H54 (cell line): ENCODE data around the gene CPM.
"Not testable (repeated sequence)": the region's sequence is repeated elsewhere in the genome, so short reads cannot be mapped to it uniquely, and the experiment has no call there.

ENCODE experiments used
- DNase-seq: peaks from one replicate; pipeline ENCODE4 v3.0.0; 2011; ENCODE audit warnings: low spot score, mixed read lengths; ENCODE audit not compliant: insufficient read length
- FAIRE-seq: peaks from 3 replicates; lab custom pipeline; 2011; peaks lifted over from hg19 to GRCh38; lab: Jason Lieb, UNC
- POLR2A ChIP-seq: IDR thresholded peaks from 2 replicates; pipeline ENCODE4 v1.6.1; 2011; ENCODE audit warnings: low read depth, mild to moderate bottlenecking, low read length

CPM gene

GRCh38 chr12:68868043-68868790 is 64.8 kb downstream of the CPM start:
- TF ChIP-seq POLR2A: no peak
- DNase-seq: no peak
- no peak for FAIRE-seq

DNA sequence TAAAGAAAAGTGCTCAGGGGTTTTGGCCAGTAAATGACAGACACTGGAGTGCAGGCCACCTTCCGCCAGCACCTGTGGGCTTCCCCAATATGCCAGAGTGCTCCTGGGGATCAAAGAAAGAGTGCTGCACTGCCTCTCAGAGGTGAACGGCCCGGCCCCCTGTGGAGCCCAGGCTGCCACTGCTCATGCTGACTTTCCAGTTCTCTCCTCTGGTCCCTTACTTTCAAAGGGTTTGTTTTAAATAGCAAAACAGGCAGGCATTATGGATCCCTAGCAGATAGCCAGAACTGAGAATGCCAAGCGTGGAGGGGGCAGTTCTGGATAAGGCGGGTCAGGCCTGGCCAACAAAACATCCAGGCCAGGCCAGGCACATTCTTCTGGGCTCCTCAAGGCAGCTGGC is 65.4 kb downstream of the CPM start:
- no peak for TF ChIP-seq POLR2A
- DNase-seq (no peak), FAIRE-seq (no peak)

DNA sequence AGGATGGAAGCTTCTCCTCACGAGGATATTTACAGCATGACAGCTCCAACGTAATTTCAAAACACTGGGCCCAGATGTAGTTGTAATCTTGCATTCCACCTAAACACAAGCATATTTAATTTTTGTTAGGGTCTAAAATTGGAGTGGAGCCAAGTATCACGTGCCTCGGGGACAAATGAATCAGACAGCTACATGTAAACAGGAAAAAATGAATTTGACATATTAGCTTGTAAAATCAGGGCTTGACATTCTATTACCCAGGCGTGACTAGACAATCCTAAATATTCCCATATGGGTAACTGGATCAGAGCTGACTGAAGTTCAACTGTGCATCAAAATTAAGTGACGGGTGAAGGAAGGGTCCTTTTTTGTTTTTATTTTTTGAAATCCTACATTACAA is 66.0 kb downstream of the CPM start:
- FAIRE-seq (no peak), DNase-seq (no peak)
- no peak for TF ChIP-seq POLR2A

DNA sequence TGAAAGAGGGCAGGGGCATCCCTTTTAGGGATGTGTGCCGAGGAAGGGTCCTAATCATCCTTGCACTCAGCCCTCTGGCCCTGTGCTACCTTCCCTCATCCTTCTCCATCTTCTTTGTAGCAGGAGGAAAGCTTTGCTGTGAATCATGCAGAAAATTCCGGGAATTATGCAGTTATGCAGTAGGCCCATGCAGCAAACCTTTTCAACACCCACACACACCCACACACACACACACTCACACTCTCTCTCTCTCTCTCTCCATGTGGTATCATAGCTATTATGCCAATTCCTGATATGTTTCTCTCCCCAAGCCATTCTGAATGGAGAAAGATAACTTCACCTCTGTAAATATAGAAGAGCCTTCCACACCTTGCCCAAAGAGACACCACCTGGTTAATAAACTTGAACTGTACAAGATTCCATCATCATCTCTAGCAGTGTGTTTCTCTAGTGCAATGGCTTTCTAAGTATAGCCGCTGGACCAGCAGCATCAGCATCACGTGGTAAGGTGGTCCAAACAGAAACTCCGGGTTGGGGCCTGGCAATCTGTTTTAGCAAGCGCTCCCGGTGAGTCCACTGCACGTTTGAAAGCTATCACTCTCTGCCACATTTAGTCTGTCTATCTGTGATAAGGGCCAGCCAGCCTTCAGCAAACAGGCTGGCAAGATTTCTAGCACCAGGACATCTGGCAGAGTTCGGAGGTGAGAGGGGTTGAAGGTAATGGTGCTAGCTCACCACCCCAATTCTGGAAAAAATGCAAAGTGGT is 67.4 kb downstream of the CPM start:
- no peak for TF ChIP-seq POLR2A
- FAIRE-seq (no peak), DNase-seq (no peak)

GRCh38 chr12:68864604-68865003 is 68.4 kb downstream of the CPM start:
- DNase-seq (no peak), FAIRE-seq (no peak)
- TF ChIP-seq POLR2A: no peak

DNA sequence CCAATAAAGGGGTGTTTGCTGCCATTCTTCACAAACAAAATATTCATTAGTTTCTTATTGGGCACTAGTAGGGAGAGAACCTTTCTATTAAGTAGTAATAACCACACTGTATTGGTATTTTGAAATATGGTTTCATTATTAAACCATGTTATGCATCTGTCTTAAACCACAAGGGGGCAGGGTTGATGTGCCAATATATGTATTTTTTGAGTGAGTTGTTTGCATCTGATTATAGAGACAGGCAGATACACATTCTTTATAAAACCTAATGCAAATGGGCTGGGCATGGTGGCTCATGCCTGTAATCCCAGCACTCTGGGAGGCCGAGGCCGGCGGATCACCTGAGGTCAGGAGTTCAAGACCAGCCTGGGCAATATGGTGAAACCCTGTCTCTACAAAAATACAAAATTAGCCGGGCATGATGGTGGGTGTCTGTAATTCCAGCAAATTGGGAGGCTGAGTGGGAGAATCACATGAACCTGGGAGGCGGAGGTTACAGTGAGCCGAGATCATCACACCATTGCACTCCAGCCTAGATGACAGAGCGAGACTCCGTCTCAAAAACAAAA is 69.0 kb downstream of the CPM start:
- DNase-seq: peak; percentile 10
- not testable (repeated sequence) for FAIRE-seq

- TF ChIP-seq POLR2A: no peak
- FAIRE-seq (no peak), DNase-seq (no peak)
These were observed 69.7 kb downstream of the CPM start for GRCh38 chr12:68863109-68863770.

GRCh38 chr12:68861890-68862289 is 71.1 kb downstream of the CPM start:
- FAIRE-seq (no peak), DNase-seq (no peak)

GRCh38 chr12:68856510-68856909 is 76.5 kb downstream of the CPM start:
- TF ChIP-seq POLR2A: no peak
- FAIRE-seq (no peak), DNase-seq (no peak)

More at GRCh38 chr12:68861890-68862289, 71.1 kb downstream of the CPM start:
- no peak for TF ChIP-seq POLR2A

DNA sequence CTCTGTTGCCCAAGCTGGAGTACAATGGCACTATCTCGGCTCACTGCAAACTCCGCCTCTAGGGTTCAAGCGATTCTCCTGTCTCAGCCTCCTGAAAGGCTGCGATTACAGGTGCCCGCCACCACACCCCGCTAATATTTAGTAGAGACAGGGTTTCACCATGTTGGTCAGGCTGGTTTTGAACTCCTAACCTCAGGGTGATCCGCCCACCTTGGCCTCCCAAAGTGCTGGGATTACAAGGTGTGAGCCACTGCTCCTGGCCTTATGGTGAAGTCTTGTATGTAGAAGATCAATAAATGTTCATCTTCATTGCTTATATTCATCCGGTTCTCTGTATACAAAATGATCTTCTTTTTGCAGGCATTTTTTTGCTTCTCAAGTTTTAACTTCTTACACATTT is 77.2 kb downstream of the CPM start:
- FAIRE-seq: no peak
- DNase-seq: no peak
- no peak for TF ChIP-seq POLR2A

GRCh38 chr12:68855111-68855510 is 77.9 kb downstream of the CPM start:
- FAIRE-seq (no peak), DNase-seq (no peak)
- no peak for TF ChIP-seq POLR2A

DNA sequence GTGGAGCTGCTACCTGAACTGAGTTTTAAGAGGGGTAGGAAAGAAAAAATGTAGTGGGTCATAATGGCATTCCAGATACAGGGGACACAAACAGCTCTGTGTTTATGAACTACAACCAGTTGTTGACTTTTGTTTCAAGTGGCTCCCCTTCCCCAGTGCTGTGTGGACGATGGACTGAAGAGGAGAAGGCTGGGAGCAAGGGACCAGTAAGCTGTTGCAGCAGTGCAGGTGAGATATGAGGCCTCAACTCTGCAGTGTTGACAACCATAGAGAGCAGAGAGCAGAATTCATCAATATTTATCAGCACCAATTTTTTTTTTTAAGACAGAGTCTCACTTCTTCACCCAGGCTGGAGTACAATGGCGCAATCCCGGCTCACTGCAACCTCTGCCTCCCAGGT is 78.4 kb downstream of the CPM start:
- no peak for FAIRE-seq
- DNase-seq: no peak
- TF ChIP-seq POLR2A: no peak

DNA sequence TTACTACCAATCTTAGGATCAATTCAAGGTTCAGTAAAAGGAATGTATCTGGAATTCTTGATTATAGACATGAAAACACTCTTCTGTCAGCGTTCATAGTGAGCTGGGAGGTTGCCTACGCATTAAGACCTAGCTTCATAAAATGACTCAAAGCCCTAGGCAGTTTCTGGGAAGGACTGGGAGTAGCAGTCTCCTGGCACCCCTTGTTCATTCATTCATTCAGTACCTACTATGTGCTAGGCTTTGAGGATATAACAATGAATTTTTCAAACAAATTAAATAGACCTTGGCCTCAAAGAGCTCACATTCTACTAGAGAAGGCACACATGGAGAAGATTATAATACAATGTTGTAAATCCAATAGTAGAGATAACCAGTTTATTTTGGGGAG is 78.9 kb downstream of the CPM start:
- FAIRE-seq (no peak), DNase-seq (no peak)
- TF ChIP-seq POLR2A: no peak
